ENCODE results near the gene HDAC5.
"Not testable (repeated sequence)": the region's sequence is repeated elsewhere in the genome, so short reads cannot be mapped to it uniquely, and the experiment has no call there.

DNA sequence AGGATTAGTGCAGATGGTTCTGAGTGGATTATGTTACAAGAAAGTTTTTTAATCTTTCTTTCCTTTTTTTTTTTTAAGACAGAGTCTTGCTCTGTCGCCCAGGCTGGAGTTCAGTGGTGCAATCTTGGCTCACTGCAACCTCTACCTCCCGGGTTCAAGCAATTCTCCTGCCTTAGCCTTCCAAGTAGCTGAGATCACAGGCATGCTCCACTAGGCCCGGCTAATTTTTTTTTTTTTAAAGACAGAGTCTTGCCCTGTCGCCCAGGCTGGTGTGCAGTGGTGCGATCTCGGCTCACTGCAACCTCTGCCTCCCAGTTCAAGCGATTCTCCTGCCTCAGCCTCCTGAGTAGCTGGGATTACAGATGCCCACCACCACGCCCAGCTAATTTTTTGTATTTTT, 20.5 kb upstream of the HDAC5 start:
- TF ChIP-seq, protein P1, sequence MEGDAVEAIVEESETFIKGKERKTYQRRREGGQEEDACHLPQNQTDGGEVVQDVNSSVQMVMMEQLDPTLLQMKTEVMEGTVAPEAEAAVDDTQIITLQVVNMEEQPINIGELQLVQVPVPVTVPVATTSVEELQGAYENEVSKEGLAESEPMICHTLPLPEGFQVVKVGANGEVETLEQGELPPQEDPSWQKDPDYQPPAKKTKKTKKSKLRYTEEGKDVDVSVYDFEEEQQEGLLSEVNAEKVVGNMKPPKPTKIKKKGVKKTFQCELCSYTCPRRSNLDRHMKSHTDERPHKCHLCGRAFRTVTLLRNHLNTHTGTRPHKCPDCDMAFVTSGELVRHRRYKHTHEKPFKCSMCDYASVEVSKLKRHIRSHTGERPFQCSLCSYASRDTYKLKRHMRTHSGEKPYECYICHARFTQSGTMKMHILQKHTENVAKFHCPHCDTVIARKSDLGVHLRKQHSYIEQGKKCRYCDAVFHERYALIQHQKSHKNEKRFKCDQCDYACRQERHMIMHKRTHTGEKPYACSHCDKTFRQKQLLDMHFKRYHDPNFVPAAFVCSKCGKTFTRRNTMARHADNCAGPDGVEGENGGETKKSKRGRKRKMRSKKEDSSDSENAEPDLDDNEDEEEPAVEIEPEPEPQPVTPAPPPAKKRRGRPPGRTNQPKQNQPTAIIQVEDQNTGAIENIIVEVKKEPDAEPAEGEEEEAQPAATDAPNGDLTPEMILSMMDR (IDR thresholded peaks at IDR 0.05; ENCODE audit: low read depth, low read length, poor library complexity, severe bottlenecking) = not testable (repeated sequence)
- TF ChIP-seq EZH2phosphoT487 (IDR thresholded peaks at IDR 0.05; ENCODE audit: borderline replicate concordance, low read length) = not testable (repeated sequence)
